Esophagus (tissue), 2 donors: ENCODE results near the gene CTCFL. TPM values are rescaled to one million over a fixed set of nuclear protein-coding genes. Genes with fewer than 3 reads are reported as not detected.

Source experiments
- H3K27ac ChIP-seq, 2 donors: one replicate each; pipeline ENCODE4 v1.5.1; 2013; ENCODE audit warnings: low read depth in 2 of 2, mild to moderate bottlenecking in 2 of 2, inconsistent platforms in 1 of 2, low read length in 1 of 2, moderate library complexity in 1 of 2
- H3K27me3 ChIP-seq, 2 donors: one replicate each; pipeline ENCODE4 v1.6.1; 2013; ENCODE audit warnings: low read length in 2 of 2, control low read depth in 1 of 2, mild to moderate bottlenecking in 1 of 2; ENCODE audit not compliant: insufficient read depth in 2 of 2, control insufficient read depth in 1 of 2
- H3K36me3 ChIP-seq, 2 donors: one replicate each; pipeline ENCODE4 v1.6.1; 2013; ENCODE audit warnings: low read length in 1 of 2; ENCODE audit not compliant: control insufficient read depth in 2 of 2, insufficient read depth in 2 of 2
- H3K4me1 ChIP-seq, 2 donors: one replicate each; pipeline ENCODE4 v1.6.1; 2013; ENCODE audit warnings: low read length in 1 of 2; ENCODE audit not compliant: control insufficient read depth in 2 of 2, insufficient read depth in 2 of 2
- H3K4me3 ChIP-seq, 2 donors: one replicate each; pipeline ENCODE4 v1.5.1; 2013; ENCODE audit warnings: low read length in 2 of 2, mild to moderate bottlenecking in 2 of 2, low read depth in 1 of 2, moderate library complexity in 1 of 2
- H3K9me3 ChIP-seq, 2 donors: one replicate each; pipeline ENCODE4 v1.6.1; 2013; ENCODE audit warnings: mild to moderate bottlenecking in 2 of 2, low read depth in 1 of 2, low read length in 1 of 2, moderate library complexity in 1 of 2; ENCODE audit not compliant: control insufficient read depth in 2 of 2, insufficient read depth in 1 of 2
- WGBS, 2 donors: extraction: QIAGEN DNeasy Blood & Tissue Kit; methylation state at CpG; one replicate each; pipeline ENCODE4 v1.1.7; 2013; 5-methylcytosine and 5-hydroxymethylcytosine counted together
- polyA plus RNA-seq, 2 donors: library from polyadenylated mRNA; stranded (reverse); fragments of 200-250 nt; gene quantifications; one replicate each; pipeline ENCODE4 v1.2.3, GENCODE V29; 2013
- donor health status: healthy with polysubstance abuse.
- donor health status: Bipolar disorder and iron deficiency.

Gene CTCFL
- polyA plus RNA-seq, 2 donors = not detected

DNA sequence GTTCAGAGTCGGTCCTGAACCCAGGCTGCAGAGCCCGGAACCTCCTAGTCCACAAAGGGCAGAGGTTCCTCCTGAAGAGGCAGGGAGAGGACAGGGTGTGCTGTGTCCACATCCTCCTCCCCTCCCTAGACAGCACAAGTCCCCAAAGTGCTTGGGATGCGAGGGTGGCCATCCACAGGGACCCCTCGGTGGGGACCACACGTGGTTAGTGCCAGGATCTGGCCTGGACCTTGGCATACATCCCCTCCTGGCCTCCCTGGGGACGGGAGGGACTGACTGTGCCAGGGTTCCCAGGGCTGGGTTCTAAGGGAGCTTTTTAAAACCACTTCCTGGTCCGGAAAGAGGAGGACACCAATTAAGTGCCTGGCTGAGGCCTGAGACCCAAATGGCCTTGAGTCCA is 63.2 kb downstream of the CTCFL start:
- H3K27me3 ChIP-seq = no peaks in the 10 kb centered on the region
- H3K27ac ChIP-seq = no peak overlapping the region
- H3K9me3 ChIP-seq = peaks cover 0 to 3% of the 10 kb centered on the region in 2 donors
- no peak overlapping the region for H3K4me3 ChIP-seq
- WGBS, 2 donors = 81 to 85% methylated on average over 7 of the region's 7 CpGs
- H3K4me1 ChIP-seq = no peaks in the 10 kb centered on the region
- no peaks in the 10 kb centered on the region for H3K36me3 ChIP-seq

DNA sequence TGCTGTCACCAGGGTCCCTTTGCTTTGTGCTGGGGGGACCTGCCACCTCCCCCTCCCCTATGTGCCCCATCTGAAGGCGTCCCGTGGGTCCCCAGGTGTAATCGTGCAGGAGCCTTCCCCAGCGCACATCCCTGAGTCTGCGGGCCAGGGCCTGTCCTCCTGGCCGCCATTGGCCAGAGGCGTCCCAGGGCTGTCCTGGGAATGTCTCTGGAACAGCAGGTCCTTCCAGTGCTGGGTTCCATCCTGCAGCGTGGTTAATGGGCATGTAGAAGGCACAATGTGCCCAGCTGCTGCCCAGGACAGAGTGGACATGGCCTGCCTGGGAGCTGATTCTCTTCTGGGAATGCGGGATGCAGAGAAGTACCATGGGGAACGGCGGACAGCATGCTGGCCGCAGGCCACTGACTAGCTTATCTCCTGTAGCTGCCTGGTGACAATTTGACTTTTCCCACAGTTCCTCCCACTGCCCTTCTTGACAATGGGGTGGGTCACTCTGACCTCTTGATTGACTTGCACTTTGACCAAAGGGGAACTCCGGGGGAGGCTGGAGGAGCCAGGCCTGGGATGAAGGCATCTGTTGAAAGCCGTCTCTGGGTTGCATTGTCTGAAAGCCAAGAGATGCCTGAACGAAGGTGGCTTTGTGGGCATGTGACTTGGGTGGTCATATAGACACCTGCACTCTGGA is 64.0 kb downstream of the CTCFL start:
- Histone ChIP-seq H3K9me3 (peaks cover 0 to 3% of the 10 kb centered on the region in 2 donors), H3K4me3 (no peak overlapping the region), H3K4me1 (no peaks in the 10 kb centered on the region), H3K27ac (no peak overlapping the region), H3K27me3 (no peaks in the 10 kb centered on the region), H3K36me3 (no peaks in the 10 kb centered on the region)
- 80 to 82% methylated on average over 15 of the region's 15 CpGs for WGBS, 2 donors

DNA sequence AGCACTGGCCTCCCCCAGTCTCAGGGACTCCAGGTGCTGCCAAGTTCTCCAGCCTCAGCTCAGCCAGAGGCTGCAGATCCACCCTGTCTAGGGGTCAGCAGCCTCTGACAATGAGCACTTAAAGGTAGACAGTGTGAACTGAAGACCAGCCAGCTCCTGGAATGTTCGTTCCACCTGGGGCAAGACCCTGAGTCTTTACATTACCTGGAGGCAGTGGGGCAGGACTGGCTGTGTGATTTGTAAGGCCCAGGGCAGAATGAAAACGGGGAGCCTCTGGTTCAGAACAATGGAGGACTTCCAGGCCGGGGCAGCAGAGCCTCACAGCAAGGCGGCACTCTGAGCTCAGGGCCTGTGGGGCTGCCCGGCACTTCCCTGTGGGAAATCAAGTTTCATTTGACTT is 65.0 kb downstream of the CTCFL start:
- H3K27me3 ChIP-seq = no peaks in the 10 kb centered on the region
- no peak overlapping the region for H3K4me3 ChIP-seq
- no peaks in the 10 kb centered on the region for H3K36me3 ChIP-seq
- no peak overlapping the region for H3K27ac ChIP-seq
- peaks cover 0 to 3% of the 10 kb centered on the region in 2 donors for H3K9me3 ChIP-seq
- H3K4me1 ChIP-seq = no peaks in the 10 kb centered on the region
- 83% methylated on average over 5 of the region's 5 CpGs for WGBS, 2 donors

DNA sequence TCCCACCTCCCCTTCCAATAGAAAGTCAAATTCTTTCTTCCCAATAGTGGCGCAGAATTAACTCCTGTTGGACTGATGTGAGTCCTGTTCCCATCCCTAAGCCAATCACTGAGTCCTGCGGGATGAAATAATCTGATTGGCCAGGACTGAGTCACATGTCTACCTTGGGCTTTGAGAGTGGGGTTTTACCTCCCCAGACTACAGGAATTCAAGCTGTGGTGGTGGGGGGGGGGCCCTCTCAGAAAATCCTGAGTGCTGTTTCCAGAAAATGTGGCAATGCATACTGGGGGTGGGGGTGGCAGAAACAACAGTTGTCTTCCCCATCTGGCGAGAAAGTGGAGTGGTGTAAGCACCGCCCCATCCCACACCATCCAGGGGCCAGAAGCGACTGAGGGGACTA is 65.7 kb downstream of the CTCFL start:
- no peak overlapping the region for H3K4me3 ChIP-seq
- peak overlapping the region in 1 of 2 donors; percentile 59 for H3K27ac ChIP-seq
- H3K36me3 ChIP-seq = no peaks in the 10 kb centered on the region
- H3K4me1 ChIP-seq = no peaks in the 10 kb centered on the region
- no peaks in the 10 kb centered on the region for H3K27me3 ChIP-seq
- peaks cover 0 to 3% of the 10 kb centered on the region in 2 donors for H3K9me3 ChIP-seq
- WGBS, 2 donors = 74 to 75% methylated on average over 5 of the region's 5 CpGs

DNA sequence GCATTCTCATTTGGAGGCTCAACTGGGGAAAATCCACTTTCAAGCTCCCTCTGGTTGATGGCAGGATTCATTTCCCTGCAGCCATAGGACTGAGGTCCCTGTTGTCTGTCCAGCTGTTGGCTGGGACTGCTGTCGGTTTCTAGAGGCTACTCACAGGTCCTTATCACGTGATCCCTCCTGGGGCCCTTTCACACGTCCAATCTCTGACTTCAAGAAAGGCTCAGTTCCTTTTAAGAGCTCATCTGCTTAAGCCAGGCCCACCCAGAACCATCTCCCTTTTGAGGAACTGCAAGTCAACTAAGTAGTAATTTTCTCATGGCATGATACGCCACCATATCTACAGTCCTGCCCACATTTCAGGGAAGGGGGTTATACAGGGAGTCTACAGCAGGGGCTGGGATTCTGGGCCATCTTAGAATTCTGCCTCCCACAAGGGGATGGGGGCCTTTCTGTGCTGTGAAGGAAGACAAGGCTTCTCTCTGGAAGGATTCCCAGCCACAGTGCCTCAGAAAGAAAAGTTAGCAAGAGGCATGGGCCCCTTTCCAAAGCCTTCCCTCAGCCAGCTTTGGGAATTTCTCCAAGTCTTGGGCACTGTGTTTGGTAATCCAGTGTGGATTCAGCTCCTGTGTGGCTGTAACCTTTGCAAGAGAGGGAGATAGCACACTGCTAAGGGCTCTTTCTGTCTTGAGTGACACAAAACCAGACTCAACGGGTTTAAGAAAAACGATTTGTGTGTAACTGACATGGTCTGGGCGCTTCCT is 66.4 kb downstream of the CTCFL start:
- H3K27me3 ChIP-seq = no peaks in the 10 kb centered on the region
- no peaks in the 10 kb centered on the region for H3K4me1 ChIP-seq
- peak overlapping the region in 1 of 2 donors; percentile 59 for H3K27ac ChIP-seq
- no peaks in the 10 kb centered on the region for H3K36me3 ChIP-seq
- peaks cover 0 to 3% of the 10 kb centered on the region in 2 donors for H3K9me3 ChIP-seq
- no peak overlapping the region for H3K4me3 ChIP-seq
- 61% methylated on average over 7 of the region's 7 CpGs for WGBS, 2 donors

DNA sequence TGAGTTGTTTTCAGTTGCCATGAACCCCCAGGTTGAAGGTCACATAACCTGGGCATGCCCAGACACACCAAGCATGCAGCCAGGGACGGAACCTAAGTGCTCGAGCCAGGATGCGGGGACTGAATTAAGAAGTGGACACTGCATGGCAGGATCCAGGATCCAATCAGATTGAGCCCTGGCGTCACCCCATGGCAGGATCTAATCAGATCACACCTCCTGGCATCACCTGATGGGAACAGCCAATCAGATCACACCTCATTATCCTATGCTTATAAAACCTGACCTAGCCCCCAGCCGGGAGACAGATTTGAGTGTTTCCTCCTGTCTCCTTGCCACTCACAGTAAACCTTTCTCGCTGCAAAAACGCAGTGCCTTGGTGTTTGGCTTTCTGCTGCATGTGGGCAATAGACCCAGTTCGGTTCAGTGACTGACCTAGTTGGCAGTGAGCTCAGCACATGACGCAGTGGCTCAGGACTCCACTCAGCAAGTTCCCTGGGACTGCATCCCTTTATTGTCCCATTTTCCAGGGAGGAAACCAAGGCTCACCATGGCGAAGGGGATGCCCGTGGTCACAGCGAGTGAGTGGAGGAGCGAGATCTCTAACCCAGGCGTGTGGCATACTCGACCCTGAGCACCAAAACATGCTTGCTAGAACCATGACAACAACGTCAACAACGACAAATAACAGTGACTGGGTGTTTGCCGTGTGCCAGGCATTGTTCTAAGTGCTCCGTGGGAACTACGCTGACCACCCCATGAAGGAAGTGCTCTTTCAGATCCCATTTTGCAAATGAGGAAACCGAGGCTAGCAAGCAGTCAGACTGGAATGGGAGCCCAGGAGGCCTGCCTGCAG is 67.5 kb downstream of the CTCFL start:
- Histone ChIP-seq H3K27me3 (no peaks in the 10 kb centered on the region), H3K9me3 (peaks cover 0 to 3% of the 10 kb centered on the region in 2 donors), H3K4me3 (no peak overlapping the region), H3K4me1 (no peaks in the 10 kb centered on the region), H3K27ac (peak overlapping the region in 1 of 2 donors; percentile 27), H3K36me3 (no peaks in the 10 kb centered on the region)
- WGBS, 2 donors = 55 to 59% methylated on average over 21 of the region's 21 CpGs

DNA sequence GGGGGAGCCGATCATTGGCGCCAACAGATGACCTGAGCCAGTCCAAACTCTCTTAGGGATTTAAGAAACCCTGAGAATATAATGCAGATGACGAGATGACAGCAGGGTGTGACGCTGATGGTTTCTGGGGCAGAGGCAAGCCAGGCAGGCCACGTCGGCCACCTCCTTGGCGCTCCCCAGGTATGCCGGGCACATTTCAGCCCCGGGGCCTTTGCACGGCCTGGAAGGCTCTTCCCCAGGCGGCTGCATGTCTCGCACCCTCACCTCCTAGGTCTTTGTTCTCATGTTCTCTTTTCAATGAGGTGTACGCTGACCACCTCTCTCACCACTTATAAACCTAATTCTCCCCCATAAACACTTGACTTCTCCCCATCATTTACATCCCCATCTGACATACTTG is 68.8 kb downstream of the CTCFL start:
- no peak overlapping the region for H3K27ac ChIP-seq
- H3K4me1 ChIP-seq = no peaks in the 10 kb centered on the region
- 90 to 95% methylated on average over 13 of the region's 13 CpGs for WGBS, 2 donors
- H3K4me3 ChIP-seq = no peak overlapping the region
- H3K36me3 ChIP-seq = no peaks in the 10 kb centered on the region
- no peaks in the 10 kb centered on the region for H3K27me3 ChIP-seq
- peaks cover 0 to 3% of the 10 kb centered on the region in 2 donors for H3K9me3 ChIP-seq

DNA sequence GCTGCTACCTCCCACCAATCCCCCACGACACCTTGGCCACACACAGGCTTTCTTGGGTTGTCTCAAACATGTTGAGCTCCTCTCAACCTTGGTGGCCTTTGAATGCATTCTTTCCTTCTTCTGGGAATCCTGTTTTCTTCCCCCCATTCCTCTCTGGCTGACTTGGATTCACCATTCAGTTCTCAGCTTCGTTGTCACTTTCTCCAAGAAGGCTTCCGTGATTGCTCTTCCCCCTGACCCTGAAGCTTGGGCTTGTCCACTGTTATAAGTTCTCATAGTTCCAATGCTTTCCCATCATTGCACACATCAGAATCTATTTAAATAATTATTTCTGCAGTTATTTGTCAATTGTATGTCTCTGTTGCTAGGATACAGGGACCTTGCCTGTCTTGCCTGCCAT is 69.6 kb downstream of the CTCFL start:
- no peaks in the 10 kb centered on the region for H3K4me1 ChIP-seq
- 73 to 90% methylated on average over 3 of the region's 3 CpGs for WGBS, 2 donors

DNA sequence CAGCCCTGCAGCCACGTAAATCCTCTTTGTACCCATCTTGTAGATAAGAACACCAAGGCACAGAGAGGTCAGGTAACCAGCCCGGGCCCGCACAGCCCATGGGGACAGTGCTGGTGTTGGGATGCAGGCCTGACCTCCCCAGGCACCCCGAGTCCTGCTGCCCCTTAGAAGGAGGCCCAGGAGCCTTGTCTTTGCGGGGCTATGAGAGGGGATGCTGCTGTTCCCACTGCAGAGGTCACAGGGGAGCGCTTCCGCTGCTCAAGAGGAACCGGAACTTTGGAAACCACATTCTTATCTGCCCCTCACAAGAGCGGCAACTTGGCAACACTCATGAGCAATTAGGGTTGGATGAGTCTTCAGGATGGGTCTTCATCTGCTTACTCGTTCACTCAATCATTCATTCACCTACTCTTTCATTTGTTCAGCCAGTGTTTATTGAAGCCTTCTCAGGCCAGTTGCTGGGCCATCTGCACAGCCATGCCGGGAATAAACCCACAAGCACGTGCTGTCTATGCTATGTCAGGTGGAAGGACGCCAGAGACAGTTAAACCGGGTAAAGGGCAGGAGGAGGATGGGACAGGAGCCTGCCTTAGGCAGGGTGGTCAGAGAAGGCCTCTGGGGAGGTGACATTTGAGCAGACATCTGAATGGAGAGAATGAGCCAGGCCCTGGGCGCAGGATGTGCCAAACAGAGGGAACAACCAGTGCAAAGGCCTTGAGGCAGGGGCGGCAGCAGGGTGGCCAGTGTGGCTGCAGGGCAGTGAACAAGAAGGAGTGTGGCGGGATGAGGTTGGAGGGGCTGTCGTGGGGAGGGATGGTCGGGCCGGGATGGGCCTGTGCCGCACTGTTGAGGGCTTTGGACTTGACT is 72.9 kb downstream of the CTCFL start:
- Histone ChIP-seq H3K27me3 (no peaks in the 10 kb centered on the region), H3K36me3 (no peaks in the 10 kb centered on the region), H3K27ac (no peak overlapping the region), H3K4me3 (no peak overlapping the region), H3K4me1 (no peaks in the 10 kb centered on the region), H3K9me3 (no peaks in the 10 kb centered on the region)
- 78 to 79% methylated on average over 21 of the region's 21 CpGs for WGBS, 2 donors

More for the DNA sequence above, 69.6 kb downstream of the CTCFL start:
- Histone ChIP-seq H3K27me3 (no peaks in the 10 kb centered on the region), H3K4me3 (no peak overlapping the region), H3K36me3 (no peaks in the 10 kb centered on the region), H3K9me3 (peaks cover 0 to 3% of the 10 kb centered on the region in 2 donors), H3K27ac (no peak overlapping the region)
